GM19463 (cell line): ENCODE measurements around the gene STX10.

Experiments
- ATAC-seq: cut with Tn5 transposase; IDR thresholded peaks from one replicate; pipeline ENCODE4 v1.9.1; 2021; ENCODE audit warnings: mild to moderate bottlenecking, moderate library complexity; ENCODE audit not compliant: unreplicated experiment

STX10 gene

DNA sequence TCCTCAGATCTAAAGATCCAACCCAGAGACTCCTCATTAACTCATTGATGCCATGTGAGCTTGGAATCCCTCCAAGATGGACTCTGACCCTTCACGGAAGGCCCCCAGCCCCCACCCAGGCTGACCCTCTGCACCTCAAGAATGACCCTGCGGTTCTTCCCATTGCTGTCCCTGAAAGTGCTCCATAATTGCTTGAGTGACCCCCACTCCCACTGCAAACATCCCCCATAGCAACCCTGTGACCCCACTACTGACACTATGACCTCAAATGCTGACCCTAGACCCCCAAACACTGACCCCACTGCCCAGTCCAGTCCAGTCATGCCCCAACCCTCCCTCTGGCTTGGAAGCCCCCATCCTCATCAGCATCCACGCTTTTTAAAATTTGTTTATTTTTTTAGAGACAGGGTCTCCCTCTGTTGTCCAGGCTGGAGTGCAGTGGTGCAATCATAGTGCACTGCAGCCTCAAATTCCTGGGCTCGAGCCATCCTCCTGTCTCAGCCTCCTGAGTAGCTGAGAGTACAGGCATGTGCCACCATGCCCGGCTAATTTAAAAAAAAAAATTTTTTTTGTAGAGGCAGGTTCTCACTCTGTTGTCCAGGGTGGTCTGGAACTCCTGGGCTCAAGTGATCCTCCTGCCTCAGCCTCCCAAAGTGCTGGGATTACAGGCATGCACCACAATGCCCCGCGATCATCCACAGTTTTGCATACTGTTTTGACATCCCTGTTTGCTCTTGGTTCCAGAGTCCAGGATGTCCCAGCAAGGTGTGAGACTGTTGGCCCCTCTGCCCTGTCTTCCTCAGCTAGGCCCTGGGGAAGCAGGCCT, 48.4 kb downstream of the STX10 start:
- no peak for ATAC-seq

DNA sequence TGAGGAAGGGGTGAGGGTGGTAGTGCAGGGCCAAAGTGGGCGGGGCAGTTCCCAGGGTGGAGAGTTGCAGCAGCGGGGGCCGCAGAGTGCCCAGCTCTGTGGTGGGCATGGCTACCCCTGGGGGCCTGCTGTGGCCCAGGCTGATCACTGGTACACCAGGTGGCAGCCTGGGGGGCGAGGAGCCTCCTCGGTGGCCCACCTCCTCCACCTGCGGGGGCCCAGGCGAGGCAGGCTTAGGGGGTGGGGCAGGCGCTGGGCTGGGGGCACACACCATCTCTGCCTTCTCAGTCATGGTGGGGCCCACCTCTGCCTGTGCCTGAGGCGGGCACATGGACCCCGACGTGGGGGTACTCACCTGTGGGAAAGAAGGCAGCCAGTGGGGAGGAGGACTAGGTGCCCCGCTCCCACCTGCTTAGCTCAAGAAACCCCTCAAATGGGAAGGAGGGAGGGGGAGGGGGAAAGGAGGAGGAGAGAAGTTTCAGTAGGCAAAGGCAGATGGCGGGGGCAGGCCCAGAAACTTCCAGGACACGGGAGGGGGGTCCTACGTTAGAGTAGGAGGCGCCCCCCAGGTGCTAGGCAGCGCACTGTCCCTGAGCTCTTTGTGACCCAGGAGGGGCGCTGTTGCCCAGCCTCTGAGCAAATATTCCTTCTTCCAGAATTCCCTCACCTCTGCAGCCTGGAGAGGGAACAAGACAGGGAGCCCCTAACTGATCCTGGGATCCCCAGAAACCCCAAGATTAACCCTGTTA, 49.2 kb downstream of the STX10 start:
- ATAC-seq, result no peak

DNA sequence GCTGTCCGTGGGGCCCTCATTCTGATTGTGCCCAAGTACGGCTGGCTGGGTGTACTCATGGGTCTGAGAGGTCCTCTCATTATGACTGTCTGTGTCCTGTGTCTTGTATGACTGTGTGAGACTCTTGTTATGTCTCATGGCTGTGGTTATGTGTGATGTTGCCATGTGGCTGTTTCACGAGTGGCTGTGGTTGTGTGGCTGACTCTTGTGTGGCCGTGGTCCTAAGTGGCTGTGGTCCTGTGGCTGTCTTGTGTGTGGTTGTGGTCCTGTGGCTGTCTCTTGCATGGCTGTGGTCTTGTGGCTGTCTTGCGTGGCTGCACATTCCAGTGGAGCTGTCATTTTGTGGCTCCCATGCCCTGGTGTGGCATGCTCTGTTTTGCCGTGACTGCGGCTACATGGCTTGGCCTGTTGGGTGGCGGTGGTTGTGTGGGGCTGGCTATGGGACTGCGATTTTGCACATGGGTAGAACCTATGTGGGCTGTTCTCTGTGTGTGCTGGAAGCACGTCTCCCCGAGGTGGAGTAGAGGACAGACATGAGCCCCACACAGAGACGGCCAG, 50.1 kb downstream of the STX10 start:
- no peak for ATAC-seq

DNA sequence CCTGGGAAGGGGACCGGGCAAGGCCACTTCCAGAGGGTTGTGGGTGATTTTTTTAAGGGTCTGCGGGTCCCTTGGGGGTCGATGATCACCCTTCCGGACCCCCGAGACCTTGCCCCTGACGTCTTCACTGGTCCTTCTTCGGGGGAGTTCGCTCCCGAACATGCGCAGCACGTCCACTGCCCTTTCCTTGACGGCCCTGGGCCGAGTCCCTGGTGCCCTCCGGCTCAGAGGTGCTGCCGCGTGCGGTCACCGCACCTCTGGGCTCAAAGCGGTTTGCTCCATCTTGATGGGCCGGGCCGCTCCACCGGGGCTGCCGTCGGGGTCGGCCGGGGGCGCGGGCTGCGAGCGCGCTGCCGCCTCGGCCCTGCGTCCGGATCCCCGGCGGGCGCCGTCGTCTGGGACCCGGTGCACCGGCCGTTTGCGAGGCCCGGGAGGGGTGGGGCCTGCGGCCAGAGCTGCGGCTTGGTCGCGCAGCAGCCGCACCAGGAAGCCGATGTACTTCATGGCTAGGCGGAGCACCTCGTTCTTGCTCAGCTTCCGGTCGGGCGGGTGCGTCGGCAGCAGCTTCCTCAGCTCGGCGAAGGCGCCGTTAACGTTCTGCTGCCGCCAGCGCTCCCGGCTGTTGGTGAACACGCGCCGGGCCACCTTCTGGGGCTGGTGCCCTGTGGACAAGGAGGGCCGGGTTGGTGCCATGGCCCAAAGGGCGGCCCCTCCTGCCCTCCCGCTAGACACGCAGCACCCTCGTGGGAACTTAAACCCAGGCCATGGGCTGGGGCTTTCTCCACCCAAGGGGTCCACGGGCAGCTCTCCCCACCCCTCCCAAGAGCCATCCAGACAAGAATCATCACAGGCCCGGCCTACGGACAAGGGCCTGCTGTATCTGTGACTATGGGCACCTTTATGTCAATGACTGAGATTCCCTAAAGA, 50.8 kb downstream of the STX10 start:
- no peak for ATAC-seq

DNA sequence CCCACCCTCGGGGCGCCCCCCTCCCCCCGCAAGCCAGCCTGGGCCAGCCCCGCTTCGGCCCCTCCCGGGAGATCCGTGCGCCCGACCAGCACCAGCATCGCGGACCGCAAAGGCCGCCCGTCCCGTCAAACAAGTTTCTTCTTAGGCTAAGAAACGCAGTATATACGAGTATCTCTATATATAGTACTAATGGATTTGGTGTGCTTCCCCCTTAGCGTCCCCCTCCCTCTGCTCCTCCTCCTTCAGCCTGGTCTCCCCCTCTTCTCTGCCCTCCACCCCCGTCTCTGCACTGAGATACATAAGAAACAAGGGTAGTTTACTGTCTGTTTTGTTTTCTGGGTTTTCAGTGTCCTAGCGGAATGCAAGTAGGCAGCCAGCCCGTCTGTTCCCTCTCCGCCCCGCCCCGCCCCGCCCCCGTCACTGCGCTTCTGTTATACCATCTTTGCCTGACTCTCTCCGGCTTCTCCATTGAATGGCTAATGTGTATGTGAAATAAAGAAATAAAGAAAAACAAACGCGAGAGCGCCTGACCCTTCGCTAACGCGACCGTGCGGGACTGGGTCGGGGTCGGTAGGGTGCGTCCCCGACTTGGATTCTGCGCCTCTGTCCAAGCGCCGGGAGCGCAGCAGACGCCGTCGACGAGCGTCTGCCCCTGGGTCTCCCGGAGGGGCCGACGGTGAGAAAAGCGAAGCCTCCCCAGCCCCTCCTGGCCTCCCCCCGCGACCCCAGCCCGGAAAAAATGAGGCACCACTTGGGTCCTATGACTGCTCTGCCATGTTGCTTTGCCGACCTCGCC, 51.7 kb downstream of the STX10 start:
- no peak for ATAC-seq

DNA sequence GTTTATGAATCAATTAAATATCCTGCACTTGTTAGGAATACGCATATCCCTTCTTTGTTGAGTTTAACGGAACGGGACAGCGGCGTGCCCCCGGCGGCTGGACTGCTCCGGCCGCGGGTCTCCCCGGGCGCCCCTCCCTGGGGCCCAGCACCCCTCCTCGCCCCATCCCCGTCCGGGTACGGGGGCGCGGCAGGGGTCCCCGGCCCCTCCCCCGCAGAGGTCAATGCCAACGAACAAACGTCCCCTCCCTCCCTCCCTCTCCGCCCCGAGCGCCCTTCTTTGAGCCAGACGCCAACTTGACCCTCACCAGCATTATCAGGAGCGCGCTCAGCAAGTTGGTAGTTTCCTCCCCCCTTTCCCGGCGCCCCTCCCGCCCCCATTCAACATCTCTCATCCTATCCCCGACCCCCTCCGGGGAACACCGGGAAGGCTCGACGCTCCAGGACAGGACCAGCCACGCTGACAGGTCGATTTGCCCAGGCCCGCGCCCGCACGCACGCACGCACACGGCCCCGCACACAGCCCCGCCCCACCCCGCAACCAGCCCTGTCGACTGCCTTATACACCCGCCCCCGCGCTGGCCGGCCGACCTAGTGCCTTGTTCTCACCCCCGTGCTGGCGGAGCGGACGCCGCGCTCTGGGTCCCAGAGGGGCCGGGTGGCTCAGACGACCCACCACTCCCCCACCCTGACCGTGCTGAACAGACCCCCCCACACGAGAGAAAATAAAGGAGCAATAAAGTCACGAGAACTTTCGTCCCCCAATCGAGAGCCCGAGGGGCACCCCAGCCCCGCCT, 52.5 kb downstream of the STX10 start:
- ATAC-seq, result no peak

DNA sequence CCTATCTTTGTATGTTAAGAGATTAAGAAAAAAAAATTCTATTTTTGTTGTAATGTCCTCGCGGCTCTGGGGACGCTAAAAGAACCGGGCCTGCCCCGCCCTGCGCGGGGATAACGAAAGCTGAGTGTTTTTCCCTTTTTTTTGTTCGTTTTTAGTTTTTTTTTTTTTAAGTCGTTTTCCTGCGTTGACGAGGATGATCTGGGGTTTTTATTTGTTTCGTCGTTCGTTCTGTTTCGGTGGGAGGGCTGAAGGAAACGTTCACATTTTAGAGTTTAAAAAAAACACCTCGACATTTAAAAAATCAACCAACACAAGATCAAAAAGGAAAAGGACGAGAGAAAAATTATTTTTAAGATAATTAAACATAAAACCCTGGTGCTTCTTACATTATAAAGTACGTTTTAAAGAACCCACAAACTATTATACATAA, 53.1 kb downstream of the STX10 start:
- no peak for ATAC-seq

DNA sequence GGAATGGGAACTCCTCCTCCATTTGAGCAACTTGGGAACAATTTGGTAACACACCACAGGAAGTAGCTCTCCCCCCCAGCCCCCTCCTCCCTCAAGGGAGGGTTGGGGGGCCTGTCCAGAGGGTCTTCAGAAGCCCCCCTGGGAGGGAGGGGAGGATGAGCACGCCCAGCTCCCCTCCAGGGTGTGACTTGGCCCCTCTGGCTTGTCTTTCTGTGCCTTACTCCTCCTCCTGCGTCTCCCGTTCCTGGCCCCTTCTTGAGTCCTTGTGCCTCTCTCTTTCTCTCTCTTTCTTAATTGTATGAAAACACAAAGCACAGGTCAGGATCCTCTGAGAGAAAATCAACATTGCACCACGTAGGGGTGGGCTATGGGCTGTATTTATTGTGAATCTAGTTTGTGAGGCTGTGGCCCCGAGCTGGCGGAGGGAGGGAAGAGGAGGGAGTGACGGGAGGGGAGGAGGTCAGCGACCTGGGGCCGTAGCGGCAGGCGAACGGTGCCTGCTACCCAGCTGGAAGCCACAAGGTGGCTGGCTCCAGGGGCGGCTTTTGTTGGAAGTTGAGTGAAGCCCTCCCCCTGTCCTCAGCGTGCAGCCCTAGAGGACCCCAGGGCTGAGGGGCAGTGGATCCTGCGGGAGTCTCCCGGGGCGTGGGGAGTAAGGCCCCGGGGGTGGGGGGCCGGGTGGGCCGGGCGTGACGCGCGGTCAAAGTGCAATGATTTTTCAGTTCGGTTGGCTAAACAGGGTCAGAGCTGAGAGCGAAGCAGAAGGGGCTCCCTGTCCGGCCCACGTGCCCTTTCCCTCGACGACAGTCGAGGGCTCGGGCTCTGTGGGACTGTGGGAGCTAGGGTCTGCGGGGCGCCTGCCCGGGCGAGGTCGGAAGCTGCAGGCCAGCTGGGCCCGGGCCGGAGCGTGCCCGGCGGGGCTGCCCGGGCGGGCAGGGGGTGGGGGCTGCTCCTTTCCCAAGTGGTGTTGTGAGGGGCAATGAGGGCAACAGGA, 53.9 kb downstream of the STX10 start:
- ATAC-seq, result no peak

DNA sequence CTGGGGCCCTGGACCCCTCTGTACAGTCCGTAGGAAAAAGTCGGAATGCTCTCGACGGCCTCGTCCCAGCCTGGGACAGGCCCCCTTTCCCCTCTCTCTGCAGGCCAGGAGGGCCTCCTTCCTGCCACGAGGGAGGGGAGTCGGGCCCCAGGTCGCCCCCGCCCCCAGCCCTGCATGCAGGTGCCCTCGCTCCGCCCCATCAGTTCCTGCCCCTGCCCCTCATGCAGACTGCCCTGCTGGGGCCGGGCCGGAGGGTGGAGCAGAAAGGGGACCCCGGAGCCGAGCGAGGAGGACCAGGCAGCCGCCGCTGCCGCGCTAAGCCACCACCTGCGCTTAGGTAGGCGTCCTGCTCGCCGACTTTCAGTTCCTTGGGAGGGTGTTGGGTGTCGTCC, 54.8 kb downstream of the STX10 start:
- no peak for ATAC-seq

DNA sequence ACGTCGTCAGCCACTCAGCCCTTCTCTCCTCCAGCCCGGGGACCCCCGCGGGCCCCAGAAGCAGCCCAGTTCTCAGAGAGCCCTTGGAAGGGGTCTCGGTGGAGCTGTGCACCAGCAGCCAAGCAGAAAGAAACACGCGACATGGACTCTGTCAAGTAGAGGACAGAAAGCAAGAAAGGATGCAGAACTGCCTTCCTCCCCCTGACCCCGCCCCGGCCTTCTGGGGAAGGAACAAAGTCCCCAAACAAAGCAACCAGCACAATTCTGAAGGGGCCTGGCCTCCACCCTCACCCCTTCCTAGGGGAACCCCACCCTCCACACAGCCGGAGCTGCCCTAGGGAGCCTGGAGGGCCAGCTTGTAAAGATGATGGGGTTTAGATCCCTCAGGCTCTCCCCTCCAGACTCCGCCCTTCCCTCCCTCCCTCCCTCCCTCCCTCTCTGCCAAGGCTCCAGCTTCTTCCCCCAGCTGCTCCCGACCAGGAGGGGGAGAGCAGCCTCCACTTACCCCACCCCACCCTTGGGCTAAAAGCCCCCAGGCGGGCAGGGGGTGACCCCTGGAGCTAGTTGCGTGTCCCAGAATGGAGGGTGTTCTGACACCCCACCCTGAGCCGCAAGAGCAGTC, 55.3 kb downstream of the STX10 start:
- ATAC-seq, result no peak

DNA sequence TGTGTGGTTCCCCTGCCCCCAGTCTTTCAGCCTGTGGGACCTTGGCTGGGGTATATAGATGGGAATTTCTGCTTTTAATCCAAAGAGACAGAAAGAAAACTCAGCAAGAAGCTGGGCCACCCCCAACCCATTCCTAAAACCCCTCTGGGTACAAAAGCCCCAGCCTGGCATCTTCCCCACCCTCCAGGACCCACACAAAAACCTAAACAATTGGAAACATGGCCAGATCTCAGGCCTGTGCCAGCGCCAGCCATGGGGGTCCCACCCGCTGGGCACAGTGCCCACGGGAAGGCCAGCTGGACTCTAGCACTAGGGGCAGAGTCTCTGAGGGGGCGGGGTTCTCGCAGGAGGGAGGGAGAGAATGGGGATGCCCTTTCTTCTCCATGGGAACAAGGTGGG, 56.1 kb downstream of the STX10 start:
- ATAC-seq, result no peak
